IPS DF 19.7 (cell line): ENCODE data around the gene BEST3.
"Not testable (repeated sequence)": the region's sequence is repeated elsewhere in the genome, so short reads cannot be mapped to it uniquely, and the experiment has no call there.

Source experiments
- DNase-seq: peaks from one replicate; pipeline ENCODE4 v3.0.0-alpha.2; 2013; ENCODE audit warnings: low read depth, low spot score

Gene BEST3

GRCh38 chr12:69688021-69688420 lies 11.1 kb downstream of the BEST3 start:
- no peak for DNase-seq

- DNase-seq: no peak
Measured at GRCh38 chr12:69687390-69687789, 11.7 kb downstream of the BEST3 start.

GRCh38 chr12:69686731-69687130 lies 12.4 kb downstream of the BEST3 start:
- DNase-seq: no peak

- no peak for DNase-seq
Measured at GRCh38 chr12:69685810-69686209, 13.3 kb downstream of the BEST3 start.

GRCh38 chr12:69684466-69684865 lies 14.6 kb downstream of the BEST3 start:
- no peak for DNase-seq

- no peak for DNase-seq
Measured at GRCh38 chr12:69682110-69682755, 16.9 kb downstream of the BEST3 start.

- no peak for DNase-seq
Measured at GRCh38 chr12:69679119-69679518, 20.0 kb downstream of the BEST3 start.

GRCh38 chr12:69676257-69677012 lies 22.7 kb downstream of the BEST3 start:
- no peak for DNase-seq

GRCh38 chr12:69672195-69672594 lies 26.9 kb downstream of the BEST3 start:
- DNase-seq: no peak

GRCh38 chr12:69671597-69671996 lies 27.5 kb downstream of the BEST3 start:
- DNase-seq: no peak

- no peak for DNase-seq
Measured at GRCh38 chr12:69666798-69667197, 32.3 kb downstream of the BEST3 start.

GRCh38 chr12:69664930-69665377 lies 34.1 kb downstream of the BEST3 start:
- DNase-seq: not testable (repeated sequence)

GRCh38 chr12:69663726-69664125 lies 35.4 kb downstream of the BEST3 start:
- DNase-seq: no peak

GRCh38 chr12:69662764-69663163 lies 36.3 kb downstream of the BEST3 start:
- DNase-seq: no peak

GRCh38 chr12:69661386-69661785 lies 37.7 kb downstream of the BEST3 start:
- no peak for DNase-seq

GRCh38 chr12:69660164-69660863 lies 38.8 kb downstream of the BEST3 start:
- no peak for DNase-seq

GRCh38 chr12:69658203-69658602 lies 40.9 kb downstream of the BEST3 start:
- no peak for DNase-seq

- no peak for DNase-seq
Measured at GRCh38 chr12:69657376-69658137, 41.5 kb downstream of the BEST3 start.

- no peak for DNase-seq
Measured at GRCh38 chr12:69655616-69656340, 43.3 kb downstream of the BEST3 start.

GRCh38 chr12:69653703-69654102 lies 45.4 kb downstream of the BEST3 start:
- DNase-seq: no peak

- DNase-seq: no peak
Measured at GRCh38 chr12:69651922-69652321, 47.2 kb downstream of the BEST3 start.
